ENCODE data around the gene POTEF. TPM values are rescaled to one million over a fixed set of nuclear protein-coding genes. Genes with fewer than 3 reads are reported as not detected.
"Not testable (repeated sequence)": the region's sequence is repeated elsewhere in the genome, so short reads cannot be mapped to it uniquely, and the experiment has no call there.

Gene POTEF
- polyA plus RNA-seq, 3 donors, result not detected

GRCh38 chr2:130059982-130060381 lies 69.0 kb downstream of the POTEF start:
- H2AFZ ChIP-seq (ENCODE audit: insufficient read depth, low read depth, low read length, poor library complexity, severe bottlenecking); H3K36me3 ChIP-seq (replicated peaks in 1 of 2; ENCODE audit: control insufficient read depth in 1 of 2, insufficient read depth in 2 of 2, low read length in 2 of 2); H3K9ac ChIP-seq (ENCODE audit: insufficient read depth, low read length, poor library complexity, severe bottlenecking); H3K4me2 ChIP-seq (replicated peaks; ENCODE audit: extremely low read depth, low read length, poor library complexity, severe bottlenecking); H3K79me2 ChIP-seq (ENCODE audit: insufficient read depth, low read length); H3K27me3 ChIP-seq (ENCODE audit: control insufficient read depth in 2 of 2, insufficient read depth in 2 of 2, low read length in 2 of 2); DNase-seq; intact Hi-C loops (cut with micrococcal nuclease); H3K36me3 Mint-ChIP-seq; H3K27ac Mint-ChIP-seq; H3K9me3 ChIP-seq (replicated peaks in 1 of 2; ENCODE audit: control insufficient read depth in 1 of 2, insufficient read depth in 1 of 2, low read length in 2 of 2); H3K4me3 ChIP-seq (replicated peaks in 1 of 3; ENCODE audit: low read depth in 2 of 3, low read length in 3 of 3); H3K27me3 Mint-ChIP-seq (ENCODE audit: low read depth in 3 of 3); H3K4me1 Mint-ChIP-seq; H3K9me3 Mint-ChIP-seq; H3K27ac ChIP-seq (ENCODE audit: low read depth in 1 of 2, low read length in 2 of 2); H4K20me1 ChIP-seq (ENCODE audit: insufficient read depth, low read length); H3K4me3 Mint-ChIP-seq; H3K4me1 ChIP-seq (ENCODE audit: control insufficient read depth in 1 of 2, insufficient read depth in 2 of 2, low read length in 2 of 2): not testable (repeated sequence)
- WGBS (ENCODE audit: insufficient coverage), result no CpG with 5 or more reads among the region's 10 CpGs

DNA sequence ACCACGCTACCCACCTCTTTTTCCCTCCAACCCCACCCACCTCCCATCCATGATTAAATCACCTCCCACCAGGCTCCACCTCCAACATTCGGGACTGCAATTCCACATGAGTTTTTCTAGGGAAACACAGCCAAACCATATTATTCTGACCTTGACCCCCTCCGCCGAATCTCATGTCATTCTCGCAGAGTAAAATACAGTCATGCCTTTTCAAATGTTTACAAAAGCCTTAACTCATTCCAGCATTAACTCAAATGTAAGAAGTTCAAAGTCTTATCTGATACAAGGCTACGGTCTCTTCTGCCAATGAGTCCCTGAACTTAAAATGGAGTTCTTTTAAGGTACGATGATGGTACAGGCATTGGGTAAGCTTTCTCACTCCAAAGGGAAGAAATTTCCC lies 72.7 kb downstream of the POTEF start:
- H3K36me3 ChIP-seq (replicated peaks in 1 of 2; ENCODE audit: control insufficient read depth in 1 of 2, insufficient read depth in 2 of 2, low read length in 2 of 2); H3K9me3 ChIP-seq (replicated peaks in 1 of 2; ENCODE audit: control insufficient read depth in 1 of 2, insufficient read depth in 1 of 2, low read length in 2 of 2); H4K20me1 ChIP-seq (ENCODE audit: insufficient read depth, low read length); H2AFZ ChIP-seq (ENCODE audit: insufficient read depth, low read depth, low read length, poor library complexity, severe bottlenecking); H3K9ac ChIP-seq (ENCODE audit: insufficient read depth, low read length, poor library complexity, severe bottlenecking); H3K79me2 ChIP-seq (ENCODE audit: insufficient read depth, low read length); H3K27me3 ChIP-seq (ENCODE audit: control insufficient read depth in 2 of 2, insufficient read depth in 2 of 2, low read length in 2 of 2); H3K27ac Mint-ChIP-seq; H3K4me3 Mint-ChIP-seq; intact Hi-C loops (cut with micrococcal nuclease); H3K4me3 ChIP-seq (replicated peaks in 1 of 3; ENCODE audit: low read depth in 2 of 3, low read length in 3 of 3); H3K9me3 Mint-ChIP-seq; H3K27ac ChIP-seq (ENCODE audit: low read depth in 1 of 2, low read length in 2 of 2); H3K4me2 ChIP-seq (replicated peaks; ENCODE audit: extremely low read depth, low read length, poor library complexity, severe bottlenecking); H3K4me1 ChIP-seq (ENCODE audit: control insufficient read depth in 1 of 2, insufficient read depth in 2 of 2, low read length in 2 of 2); H3K36me3 Mint-ChIP-seq; DNase-seq; H3K27me3 Mint-ChIP-seq (ENCODE audit: low read depth in 3 of 3); H3K4me1 Mint-ChIP-seq: not testable (repeated sequence)
- WGBS (ENCODE audit: insufficient coverage), result 30% methylated on average over 2 of the region's 7 CpGs

GRCh38 chr2:130053217-130053911 lies 75.7 kb downstream of the POTEF start:
- H3K9me3 Mint-ChIP-seq; H3K27ac Mint-ChIP-seq; H3K4me3 ChIP-seq (replicated peaks in 1 of 3; ENCODE audit: low read depth in 2 of 3, low read length in 3 of 3); H4K20me1 ChIP-seq (ENCODE audit: insufficient read depth, low read length); H3K4me3 Mint-ChIP-seq; H3K9ac ChIP-seq (ENCODE audit: insufficient read depth, low read length, poor library complexity, severe bottlenecking); intact Hi-C loops (cut with micrococcal nuclease); DNase-seq; H3K27me3 ChIP-seq (ENCODE audit: control insufficient read depth in 2 of 2, insufficient read depth in 2 of 2, low read length in 2 of 2); H3K4me1 Mint-ChIP-seq; H3K36me3 ChIP-seq (replicated peaks in 1 of 2; ENCODE audit: control insufficient read depth in 1 of 2, insufficient read depth in 2 of 2, low read length in 2 of 2); H3K27me3 Mint-ChIP-seq (ENCODE audit: low read depth in 3 of 3); H3K4me2 ChIP-seq (replicated peaks; ENCODE audit: extremely low read depth, low read length, poor library complexity, severe bottlenecking); H2AFZ ChIP-seq (ENCODE audit: insufficient read depth, low read depth, low read length, poor library complexity, severe bottlenecking); H3K79me2 ChIP-seq (ENCODE audit: insufficient read depth, low read length); H3K36me3 Mint-ChIP-seq; H3K9me3 ChIP-seq (replicated peaks in 1 of 2; ENCODE audit: control insufficient read depth in 1 of 2, insufficient read depth in 1 of 2, low read length in 2 of 2); H3K27ac ChIP-seq (ENCODE audit: low read depth in 1 of 2, low read length in 2 of 2); H3K4me1 ChIP-seq (ENCODE audit: control insufficient read depth in 1 of 2, insufficient read depth in 2 of 2, low read length in 2 of 2): not testable (repeated sequence)
- WGBS (ENCODE audit: insufficient coverage), result 96% methylated on average over 3 of the region's 7 CpGs

GRCh38 chr2:130052376-130052775 lies 76.6 kb downstream of the POTEF start:
- H3K4me1 ChIP-seq (ENCODE audit: control insufficient read depth in 1 of 2, insufficient read depth in 2 of 2, low read length in 2 of 2); H3K27ac Mint-ChIP-seq; H3K36me3 Mint-ChIP-seq; H3K4me2 ChIP-seq (replicated peaks; ENCODE audit: extremely low read depth, low read length, poor library complexity, severe bottlenecking); H3K27me3 Mint-ChIP-seq (ENCODE audit: low read depth in 3 of 3); H3K79me2 ChIP-seq (ENCODE audit: insufficient read depth, low read length); H3K27me3 ChIP-seq (ENCODE audit: control insufficient read depth in 2 of 2, insufficient read depth in 2 of 2, low read length in 2 of 2); H3K36me3 ChIP-seq (replicated peaks in 1 of 2; ENCODE audit: control insufficient read depth in 1 of 2, insufficient read depth in 2 of 2, low read length in 2 of 2); H2AFZ ChIP-seq (ENCODE audit: insufficient read depth, low read depth, low read length, poor library complexity, severe bottlenecking); H3K27ac ChIP-seq (ENCODE audit: low read depth in 1 of 2, low read length in 2 of 2); H3K9ac ChIP-seq (ENCODE audit: insufficient read depth, low read length, poor library complexity, severe bottlenecking); DNase-seq; H3K9me3 Mint-ChIP-seq; intact Hi-C loops (cut with micrococcal nuclease); H3K9me3 ChIP-seq (replicated peaks in 1 of 2; ENCODE audit: control insufficient read depth in 1 of 2, insufficient read depth in 1 of 2, low read length in 2 of 2); H3K4me3 ChIP-seq (replicated peaks in 1 of 3; ENCODE audit: low read depth in 2 of 3, low read length in 3 of 3); H3K4me1 Mint-ChIP-seq; H4K20me1 ChIP-seq (ENCODE audit: insufficient read depth, low read length); H3K4me3 Mint-ChIP-seq: not testable (repeated sequence)
- 100% methylated on average over 1 of the region's 5 CpGs for WGBS (ENCODE audit: insufficient coverage)

Measured in CD14-positive monocyte (primary cell).